Measurements from ENCODE around the gene TMEM125.

TMEM125 gene

DNA sequence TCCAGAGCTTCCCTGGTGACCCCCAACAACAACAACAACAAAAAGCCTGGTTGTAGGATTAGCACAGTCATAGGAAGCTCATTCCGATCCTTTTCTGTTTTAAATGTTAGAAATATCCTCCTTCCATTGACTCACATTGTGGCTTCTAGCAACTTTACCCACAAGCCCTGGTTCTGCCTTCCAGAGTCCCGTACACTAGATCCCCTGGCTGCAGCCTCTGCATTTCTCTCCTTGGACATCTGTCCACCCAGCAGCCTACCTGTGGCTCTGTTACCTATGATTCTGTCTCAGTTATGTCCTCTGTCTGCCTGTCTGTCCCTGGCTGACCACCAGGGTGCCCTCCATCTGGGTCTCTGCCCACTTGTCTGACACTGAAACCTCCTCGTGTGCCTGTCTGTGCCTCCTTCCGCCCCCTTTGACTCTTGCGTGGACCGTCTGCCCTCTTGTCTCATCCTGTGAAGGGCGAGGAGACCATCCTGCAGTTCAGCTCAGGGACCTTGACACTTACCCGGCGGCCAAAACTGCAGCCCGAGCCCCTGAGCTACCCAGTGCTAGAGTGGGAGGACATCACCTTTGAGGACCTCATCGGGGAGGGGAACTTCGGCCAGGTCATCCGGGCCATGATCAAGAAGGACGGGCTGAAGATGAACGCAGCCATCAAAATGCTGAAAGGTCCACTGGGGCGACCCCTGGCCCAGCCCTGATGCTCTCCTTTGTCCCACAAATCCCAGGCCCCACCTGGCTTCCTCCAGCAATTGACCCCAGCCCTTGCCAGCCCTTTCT, 47.1 kb downstream of the TMEM125 start:
- Histone ChIP-seq H3K9me3 (ENCODE audit: insufficient read depth, low read length) (no peaks in the 10 kb centered on the region), H3K79me2 (ENCODE audit: insufficient read depth, low read length) (no peaks in the 10 kb centered on the region), H3F3A (ENCODE audit: insufficient read depth) (no peaks in the 10 kb centered on the region), H3K27me3 (ENCODE audit: low read length) (no peaks in the 10 kb centered on the region), H4K20me1 (ENCODE audit: low read depth, low read length) (no peaks in the 10 kb centered on the region), H3K4me2 (ENCODE audit: low read depth, low read length, poor library complexity, severe bottlenecking) (no peak overlapping the region), H3K27ac (ENCODE audit: low read depth, low read length) (no peak overlapping the region), H3K4me3 (ENCODE audit: insufficient read depth, low read length, poor library complexity, severe bottlenecking) (no peak overlapping the region), H3K9ac (ENCODE audit: low read length) (no peak overlapping the region), H3K36me3 (ENCODE audit: low read length) (no peaks in the 10 kb centered on the region), H2AFZ (ENCODE audit: low read depth, low read length, severe bottlenecking) (no peak overlapping the region), H3K9me2 (replicated peaks; ENCODE audit: insufficient read depth, low read length) (no peaks in the 10 kb centered on the region)
- no peak for TF ChIP-seq EZH2phosphoT487 (conservative IDR thresholded peaks at IDR 0.05; ENCODE audit: low read length)

DNA sequence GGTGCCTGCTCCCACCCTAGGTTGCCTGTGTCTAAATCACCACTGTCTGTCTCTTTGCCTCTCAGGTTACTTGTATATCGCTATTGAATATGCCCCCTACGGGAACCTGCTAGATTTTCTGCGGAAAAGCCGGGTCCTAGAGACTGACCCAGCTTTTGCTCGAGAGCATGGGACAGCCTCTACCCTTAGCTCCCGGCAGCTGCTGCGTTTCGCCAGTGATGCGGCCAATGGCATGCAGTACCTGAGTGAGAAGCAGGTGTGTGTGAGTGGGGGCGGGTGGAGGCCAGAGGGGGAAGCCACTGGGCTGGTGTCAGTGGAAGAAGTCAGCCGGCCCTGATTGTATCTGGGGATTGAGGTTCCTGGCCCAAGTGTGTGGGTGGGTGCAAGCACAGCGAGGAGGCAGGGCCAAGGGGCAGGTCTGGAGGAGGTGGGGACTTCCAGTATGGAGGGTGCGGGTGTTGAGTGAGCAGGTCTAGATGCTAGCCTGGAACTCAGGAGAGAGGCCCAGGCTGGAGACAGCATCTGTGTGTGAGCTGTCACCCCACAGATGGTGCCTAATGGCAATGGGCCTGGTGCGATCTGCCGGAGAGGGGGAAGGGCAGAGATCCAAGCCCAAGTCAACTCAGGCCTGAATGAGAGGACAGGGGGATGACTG, 48.2 kb downstream of the TMEM125 start:
- H3K27me3 ChIP-seq (ENCODE audit: low read length): no peaks in the 10 kb centered on the region
- no peaks in the 10 kb centered on the region for H3F3A ChIP-seq (ENCODE audit: insufficient read depth)
- no peak overlapping the region for H3K27ac ChIP-seq (ENCODE audit: low read depth, low read length)
- no peak overlapping the region for H3K4me2 ChIP-seq (ENCODE audit: low read depth, low read length, poor library complexity, severe bottlenecking)
- no peaks in the 10 kb centered on the region for H3K36me3 ChIP-seq (ENCODE audit: low read length)
- H3K9me3 ChIP-seq (ENCODE audit: insufficient read depth, low read length): no peaks in the 10 kb centered on the region
- H3K9me2 ChIP-seq (replicated peaks; ENCODE audit: insufficient read depth, low read length): no peaks in the 10 kb centered on the region
- TF ChIP-seq, protein P1, sequence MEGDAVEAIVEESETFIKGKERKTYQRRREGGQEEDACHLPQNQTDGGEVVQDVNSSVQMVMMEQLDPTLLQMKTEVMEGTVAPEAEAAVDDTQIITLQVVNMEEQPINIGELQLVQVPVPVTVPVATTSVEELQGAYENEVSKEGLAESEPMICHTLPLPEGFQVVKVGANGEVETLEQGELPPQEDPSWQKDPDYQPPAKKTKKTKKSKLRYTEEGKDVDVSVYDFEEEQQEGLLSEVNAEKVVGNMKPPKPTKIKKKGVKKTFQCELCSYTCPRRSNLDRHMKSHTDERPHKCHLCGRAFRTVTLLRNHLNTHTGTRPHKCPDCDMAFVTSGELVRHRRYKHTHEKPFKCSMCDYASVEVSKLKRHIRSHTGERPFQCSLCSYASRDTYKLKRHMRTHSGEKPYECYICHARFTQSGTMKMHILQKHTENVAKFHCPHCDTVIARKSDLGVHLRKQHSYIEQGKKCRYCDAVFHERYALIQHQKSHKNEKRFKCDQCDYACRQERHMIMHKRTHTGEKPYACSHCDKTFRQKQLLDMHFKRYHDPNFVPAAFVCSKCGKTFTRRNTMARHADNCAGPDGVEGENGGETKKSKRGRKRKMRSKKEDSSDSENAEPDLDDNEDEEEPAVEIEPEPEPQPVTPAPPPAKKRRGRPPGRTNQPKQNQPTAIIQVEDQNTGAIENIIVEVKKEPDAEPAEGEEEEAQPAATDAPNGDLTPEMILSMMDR (IDR thresholded peaks at IDR 0.05; ENCODE audit: insufficient read depth, low read length, poor library complexity, severe bottlenecking): no peak
- no peak for TF ChIP-seq EZH2phosphoT487 (conservative IDR thresholded peaks at IDR 0.05; ENCODE audit: low read length)
- no peaks in the 10 kb centered on the region for H3K79me2 ChIP-seq (ENCODE audit: insufficient read depth, low read length)
- H3K4me3 ChIP-seq (ENCODE audit: insufficient read depth, low read length, poor library complexity, severe bottlenecking): no peak overlapping the region
- no peaks in the 10 kb centered on the region for H4K20me1 ChIP-seq (ENCODE audit: low read depth, low read length)
- no peak overlapping the region for H2AFZ ChIP-seq (ENCODE audit: low read depth, low read length, severe bottlenecking)
- H3K9ac ChIP-seq (ENCODE audit: low read length): no peak overlapping the region

DNA sequence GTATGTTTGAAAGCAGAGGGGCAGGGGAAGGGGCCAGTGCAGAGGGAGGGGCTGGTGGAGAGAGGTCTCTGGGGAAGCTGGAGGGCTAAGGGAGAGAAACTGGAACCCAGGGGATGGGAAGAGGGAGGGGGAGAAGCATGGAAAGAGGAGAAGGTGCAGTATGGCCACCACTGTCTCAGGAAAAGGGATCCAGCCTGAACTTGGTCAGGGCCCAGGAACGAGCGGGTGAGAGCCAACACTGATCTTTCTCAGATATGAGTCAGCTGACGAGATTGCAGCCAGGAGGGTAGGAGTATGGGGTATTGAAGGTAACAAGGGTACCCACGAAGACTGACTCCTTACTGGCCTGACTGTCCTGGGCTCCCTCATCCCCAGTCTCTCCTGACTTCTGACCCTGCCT, 49.0 kb downstream of the TMEM125 start:
- H3K9me3 ChIP-seq (ENCODE audit: insufficient read depth, low read length): no peaks in the 10 kb centered on the region
- no peaks in the 10 kb centered on the region for H3K36me3 ChIP-seq (ENCODE audit: low read length)
- no peaks in the 10 kb centered on the region for H3K27me3 ChIP-seq (ENCODE audit: low read length)
- no peak overlapping the region for H3K4me2 ChIP-seq (ENCODE audit: low read depth, low read length, poor library complexity, severe bottlenecking)
- H3K9me2 ChIP-seq (replicated peaks; ENCODE audit: insufficient read depth, low read length): no peaks in the 10 kb centered on the region
- H3K79me2 ChIP-seq (ENCODE audit: insufficient read depth, low read length): no peaks in the 10 kb centered on the region
- H3K27ac ChIP-seq (ENCODE audit: low read depth, low read length): no peak overlapping the region
- TF ChIP-seq, protein P1 (IDR thresholded peaks at IDR 0.05; ENCODE audit: insufficient read depth, low read length, poor library complexity, severe bottlenecking): no peak
- TF ChIP-seq EZH2phosphoT487 (conservative IDR thresholded peaks at IDR 0.05; ENCODE audit: low read length): no peak
- no peaks in the 10 kb centered on the region for H4K20me1 ChIP-seq (ENCODE audit: low read depth, low read length)
- no peak overlapping the region for H2AFZ ChIP-seq (ENCODE audit: low read depth, low read length, severe bottlenecking)
- H3K9ac ChIP-seq (ENCODE audit: low read length): no peak overlapping the region
- H3K4me3 ChIP-seq (ENCODE audit: insufficient read depth, low read length, poor library complexity, severe bottlenecking): no peak overlapping the region
- H3F3A ChIP-seq (ENCODE audit: insufficient read depth): no peaks in the 10 kb centered on the region

DNA sequence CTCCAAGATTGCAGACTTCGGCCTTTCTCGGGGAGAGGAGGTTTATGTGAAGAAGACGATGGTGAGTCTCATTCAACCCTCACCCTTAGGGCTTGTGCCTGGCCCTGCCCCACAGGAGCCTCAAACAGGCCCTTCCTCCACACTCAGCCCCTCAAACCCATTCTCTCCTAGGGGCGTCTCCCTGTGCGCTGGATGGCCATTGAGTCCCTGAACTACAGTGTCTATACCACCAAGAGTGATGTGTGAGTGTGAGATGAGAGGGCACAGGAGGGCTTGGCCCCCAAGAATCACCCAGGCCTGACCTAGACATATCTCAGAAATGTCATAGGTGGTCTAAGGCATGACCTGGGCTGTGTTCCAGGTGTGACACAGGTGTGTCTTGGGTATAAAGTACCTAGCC, 49.5 kb downstream of the TMEM125 start:
- H3K27ac ChIP-seq (ENCODE audit: low read depth, low read length): no peak overlapping the region
- no peaks in the 10 kb centered on the region for H3K27me3 ChIP-seq (ENCODE audit: low read length)
- no peak for TF ChIP-seq EZH2phosphoT487 (conservative IDR thresholded peaks at IDR 0.05; ENCODE audit: low read length)
- TF ChIP-seq, protein P1 (IDR thresholded peaks at IDR 0.05; ENCODE audit: insufficient read depth, low read length, poor library complexity, severe bottlenecking): no peak
- no peak overlapping the region for H3K9ac ChIP-seq (ENCODE audit: low read length)
- no peaks in the 10 kb centered on the region for H4K20me1 ChIP-seq (ENCODE audit: low read depth, low read length)
- H3K36me3 ChIP-seq (ENCODE audit: low read length): no peaks in the 10 kb centered on the region
- no peak overlapping the region for H2AFZ ChIP-seq (ENCODE audit: low read depth, low read length, severe bottlenecking)
- no peaks in the 10 kb centered on the region for H3K9me2 ChIP-seq (replicated peaks; ENCODE audit: insufficient read depth, low read length)
- no peak overlapping the region for H3K4me3 ChIP-seq (ENCODE audit: insufficient read depth, low read length, poor library complexity, severe bottlenecking)
- no peaks in the 10 kb centered on the region for H3K79me2 ChIP-seq (ENCODE audit: insufficient read depth, low read length)
- no peaks in the 10 kb centered on the region for H3F3A ChIP-seq (ENCODE audit: insufficient read depth)
- no peak overlapping the region for H3K4me2 ChIP-seq (ENCODE audit: low read depth, low read length, poor library complexity, severe bottlenecking)
- no peaks in the 10 kb centered on the region for H3K9me3 ChIP-seq (ENCODE audit: insufficient read depth, low read length)

Data from SU-DHL-6 (cell line).